Measurements from ENCODE around the gene DEDD2.
A peak's percentile ranks its signal among the peaks of the same experiment; 100 is the strongest.

Gene DEDD2

DNA sequence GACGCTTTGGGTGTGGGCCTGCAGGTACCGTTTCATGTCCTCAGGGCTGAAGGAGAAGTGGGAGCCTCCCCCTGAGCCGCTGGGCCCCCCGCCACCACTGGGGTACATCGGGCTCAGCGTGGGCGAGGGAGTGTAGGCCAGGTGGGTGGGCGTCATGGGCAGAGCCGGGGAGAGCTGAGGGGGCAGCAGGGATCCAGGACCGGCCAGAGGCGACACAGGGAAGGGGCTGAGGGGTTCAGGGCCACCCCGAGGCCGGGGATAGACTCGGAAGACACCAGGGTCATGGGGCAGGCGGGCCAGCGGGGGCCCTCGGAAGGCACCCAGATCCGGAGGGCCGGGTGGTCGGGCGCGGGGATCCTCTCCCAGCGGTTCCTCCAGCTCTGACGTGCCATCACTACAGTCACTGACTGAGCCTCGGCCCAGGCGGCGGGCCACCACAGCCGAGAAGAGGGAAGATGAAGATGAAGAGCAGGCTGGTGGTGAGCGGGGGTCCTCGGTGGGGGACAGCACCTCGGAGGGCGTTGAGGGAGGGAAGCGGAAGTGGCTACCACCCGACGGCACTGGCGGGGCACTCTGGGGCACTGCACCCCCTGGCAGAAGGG is 31.8 kb upstream of the DEDD2 start:
- H3K4me2 ChIP-seq = no peak overlapping the region
- peaks cover 52% of the 10 kb centered on the region for H4K20me1 ChIP-seq
- no peak for TF ChIP-seq Cebpa-rat (IDR thresholded peaks at IDR 0.05)
- peaks cover 32% of the 10 kb centered on the region for H3K36me3 ChIP-seq
- H3K27ac ChIP-seq = no peak overlapping the region
- no peak overlapping the region for H3K9ac ChIP-seq
- no peaks in the 10 kb centered on the region for H3K27me3 ChIP-seq
- H3K4me1 ChIP-seq = peaks cover 59% of the 10 kb centered on the region
- H3K9me3 ChIP-seq = no peaks in the 10 kb centered on the region
- H3K4me3 ChIP-seq = no peak overlapping the region

DNA sequence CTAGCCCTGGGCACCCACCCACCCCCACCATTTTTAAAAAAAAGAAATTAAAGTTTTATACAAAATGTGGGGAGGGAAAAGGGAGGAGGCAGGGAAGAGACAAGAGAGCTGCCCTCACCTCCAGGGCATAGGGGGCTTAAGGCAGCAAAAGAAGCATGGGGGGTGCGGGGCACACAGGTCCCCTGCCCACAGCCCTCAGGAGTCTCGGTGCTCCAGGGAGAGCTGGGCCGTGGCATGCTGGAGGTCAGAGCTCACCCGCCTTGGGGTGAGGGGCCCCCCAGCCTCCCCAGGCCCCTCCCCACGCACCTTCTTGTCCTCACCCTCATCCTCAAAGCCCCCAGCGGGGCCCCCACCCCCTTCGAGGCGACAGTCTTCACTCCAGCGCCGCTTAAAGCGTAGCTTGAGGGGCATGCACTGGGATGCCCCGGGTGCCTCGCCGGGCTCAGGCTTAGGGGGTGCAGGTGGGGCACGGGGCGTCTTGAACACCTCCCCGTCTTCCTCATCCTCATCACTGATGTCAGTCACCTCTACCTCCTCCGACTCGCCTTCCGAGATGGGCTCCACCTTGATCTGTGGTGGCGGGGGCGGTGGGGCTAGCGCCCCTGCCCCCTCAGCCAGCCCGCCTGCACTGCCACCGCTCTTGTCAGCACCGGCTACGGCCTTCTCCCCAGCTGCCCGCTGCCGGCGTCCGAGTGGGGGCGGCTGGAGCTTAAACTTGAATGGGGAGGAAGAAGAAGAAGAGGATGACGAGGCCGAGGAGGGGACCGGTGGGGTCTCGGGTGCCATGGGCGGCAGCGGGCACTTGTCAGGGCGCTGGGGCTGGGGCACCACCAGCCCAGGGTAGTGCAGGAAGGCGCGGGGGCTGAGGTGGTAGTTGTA is 31.0 kb upstream of the DEDD2 start:
- Histone ChIP-seq H3K9me3 (no peaks in the 10 kb centered on the region), H4K20me1 (peaks cover 52% of the 10 kb centered on the region), H3K27ac (no peak overlapping the region), H3K27me3 (no peaks in the 10 kb centered on the region), H3K4me3 (no peak overlapping the region), H3K36me3 (peaks cover 32% of the 10 kb centered on the region), H3K4me1 (peaks cover 66% of the 10 kb centered on the region), H3K4me2 (no peak overlapping the region), H3K9ac (no peak overlapping the region)
- TF ChIP-seq Cebpa-rat (IDR thresholded peaks at IDR 0.05) = no peak

DNA sequence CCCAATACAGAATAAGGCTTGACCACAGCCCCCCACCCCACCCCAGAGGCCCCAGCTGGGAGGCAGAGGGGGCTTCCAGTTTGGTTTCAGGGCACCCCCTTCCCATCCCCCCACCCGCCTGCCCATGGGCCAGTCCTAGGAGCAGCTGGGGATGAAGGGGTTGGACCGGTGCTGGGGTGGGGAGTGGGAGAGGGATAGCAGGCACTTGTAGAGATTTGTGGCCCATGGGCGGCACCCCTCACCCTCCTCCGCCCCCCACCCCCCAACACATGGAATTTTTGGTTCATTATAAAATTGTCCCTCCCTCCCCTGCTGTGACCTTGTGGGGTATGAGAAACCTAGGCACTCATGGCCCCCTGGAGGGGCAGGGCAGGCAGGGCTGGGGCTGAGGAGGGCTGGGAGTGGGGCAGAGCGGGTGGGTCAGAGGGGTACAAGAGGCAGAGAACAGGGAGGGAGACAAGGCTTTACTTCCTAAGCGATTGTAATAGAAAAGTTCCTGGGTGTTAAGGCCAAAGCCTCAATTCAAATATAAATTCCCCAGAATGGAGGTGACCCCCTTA is 30.2 kb upstream of the DEDD2 start:
- no peak overlapping the region for H3K4me3 ChIP-seq
- peaks cover 32% of the 10 kb centered on the region for H3K36me3 ChIP-seq
- no peak overlapping the region for H3K27ac ChIP-seq
- no peak overlapping the region for H3K4me2 ChIP-seq
- peaks cover 47% of the 10 kb centered on the region for H4K20me1 ChIP-seq
- peaks cover 64% of the 10 kb centered on the region for H3K4me1 ChIP-seq
- no peak overlapping the region for H3K9ac ChIP-seq
- H3K9me3 ChIP-seq = no peaks in the 10 kb centered on the region
- no peaks in the 10 kb centered on the region for H3K27me3 ChIP-seq
- no peak for TF ChIP-seq Cebpa-rat (IDR thresholded peaks at IDR 0.05)

DNA sequence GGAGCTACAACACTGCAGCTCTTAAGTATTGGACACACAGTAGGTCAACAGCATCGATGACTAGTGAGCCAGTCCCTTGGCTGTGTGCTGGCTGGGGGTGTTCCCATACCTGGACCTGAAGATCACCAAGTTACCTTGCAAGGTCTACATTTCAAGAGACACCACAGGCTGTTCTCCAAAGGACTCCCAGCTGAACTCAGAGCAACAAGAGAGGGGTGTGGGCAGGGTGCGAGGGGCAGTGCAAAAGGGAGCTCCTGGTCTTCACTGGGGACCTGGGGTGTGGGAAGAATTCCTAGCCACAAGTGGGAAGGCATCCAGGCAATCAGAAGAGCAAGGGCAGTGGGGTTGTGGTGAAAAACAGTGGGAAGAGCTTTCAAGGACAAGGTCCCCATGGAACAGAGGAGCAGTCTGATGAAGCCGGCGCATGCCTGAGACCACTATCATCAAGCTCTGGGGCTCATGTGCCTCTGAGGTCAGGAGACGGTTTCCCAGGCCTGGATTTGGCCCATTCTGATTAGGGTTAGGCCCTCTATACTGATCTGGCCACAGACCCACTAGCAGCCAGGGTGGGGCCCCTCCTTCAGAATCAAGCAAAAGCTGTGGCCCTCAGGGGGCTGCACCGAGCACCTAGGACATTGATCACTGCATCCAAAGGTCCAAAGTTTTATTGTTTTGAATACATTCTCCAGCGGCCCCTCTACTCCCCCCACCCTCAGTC is 29.6 kb upstream of the DEDD2 start:
- Histone ChIP-seq H3K4me2 (peak overlapping the region; percentile 96), H3K4me3 (no peak overlapping the region), H3K27me3 (no peaks in the 10 kb centered on the region), H4K20me1 (peaks cover 43% of the 10 kb centered on the region), H3K4me1 (peaks cover 58% of the 10 kb centered on the region), H3K9ac (0 out of 2 replicates have a peak overlapping the region, but pooled peaks have one; percentile 6), H3K36me3 (peaks cover 32% of the 10 kb centered on the region), H3K9me3 (no peaks in the 10 kb centered on the region), H3K27ac (peak overlapping the region; percentile 8; the same call in 1 of the 2 replicates)
- TF ChIP-seq Cebpa-rat (IDR thresholded peaks at IDR 0.05) = no peak

DNA sequence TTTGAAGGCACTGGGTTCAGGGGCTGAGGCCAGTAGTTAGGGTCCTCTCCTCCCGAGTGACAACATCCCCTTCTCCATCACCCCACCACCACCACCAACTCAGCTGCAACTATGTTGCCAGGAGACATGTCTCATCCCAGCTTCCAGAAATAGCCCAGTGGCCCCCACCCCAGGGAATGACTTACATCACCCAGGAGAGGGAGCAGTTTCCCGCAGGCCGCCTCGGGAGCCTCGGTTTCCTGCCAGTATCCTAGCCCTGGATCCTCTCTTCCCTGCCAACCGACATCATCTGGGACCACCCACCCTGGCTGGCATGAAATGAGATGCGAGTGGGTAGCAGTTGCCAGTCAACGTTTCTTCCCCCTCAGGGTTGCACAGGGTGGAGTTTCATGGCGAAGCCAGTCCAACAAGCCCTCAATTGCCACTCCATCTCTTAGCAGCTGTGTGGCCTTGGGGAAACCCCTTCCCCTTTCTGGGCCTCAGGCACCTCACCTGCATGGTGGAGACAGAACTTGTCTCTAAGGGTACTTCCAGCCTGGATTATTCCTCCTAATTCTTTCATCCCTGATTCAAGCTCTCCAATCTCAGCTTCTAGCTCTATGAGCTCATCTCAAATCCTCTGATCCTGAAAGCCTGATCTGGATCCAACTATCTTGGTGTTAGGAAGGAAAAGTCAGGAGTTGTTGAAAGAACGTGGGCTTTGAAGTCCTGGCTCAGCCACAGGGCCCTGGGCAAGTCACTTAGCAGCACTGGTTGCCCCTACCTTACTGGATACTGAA is 28.9 kb upstream of the DEDD2 start:
- Histone ChIP-seq H3K4me2 (peak overlapping the region; percentile 96), H3K36me3 (peaks cover 32% of the 10 kb centered on the region), H3K27me3 (no peaks in the 10 kb centered on the region), H3K9me3 (no peaks in the 10 kb centered on the region), H3K4me3 (no peak overlapping the region), H3K4me1 (peaks cover 55% of the 10 kb centered on the region), H3K9ac (no peak overlapping the region), H4K20me1 (peaks cover 41% of the 10 kb centered on the region), H3K27ac (peak overlapping the region; percentile 33; the same call in 1 of the 2 replicates)
- no peak for TF ChIP-seq Cebpa-rat (IDR thresholded peaks at IDR 0.05)

DNA sequence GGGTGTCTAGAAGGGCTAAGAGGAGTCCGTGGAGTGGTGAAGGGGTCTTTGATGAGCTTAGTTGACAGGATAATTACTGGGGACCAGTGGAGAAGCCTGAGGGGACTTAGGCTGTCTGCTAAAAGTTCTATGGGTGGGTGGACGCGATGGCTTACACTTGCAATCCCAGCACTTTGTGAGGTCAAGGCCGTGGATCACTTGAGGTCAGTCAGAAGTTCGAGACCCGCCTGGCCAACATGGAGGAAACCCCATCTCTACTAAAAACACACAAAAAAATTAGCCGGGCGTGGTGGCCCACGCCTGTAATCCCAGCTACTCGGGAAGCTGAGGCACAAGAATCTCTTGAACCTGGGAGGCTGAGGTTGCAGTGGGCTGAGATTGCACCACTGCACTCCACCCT is 27.8 kb upstream of the DEDD2 start:
- H3K4me2 ChIP-seq = peak overlapping the region; percentile 96
- no peak overlapping the region for H3K4me3 ChIP-seq
- H3K4me1 ChIP-seq = peaks cover 55% of the 10 kb centered on the region
- no peaks in the 10 kb centered on the region for H3K27me3 ChIP-seq
- no peaks in the 10 kb centered on the region for H3K9me3 ChIP-seq
- peaks cover 34% of the 10 kb centered on the region for H3K36me3 ChIP-seq
- peaks cover 44% of the 10 kb centered on the region for H4K20me1 ChIP-seq
- H3K9ac ChIP-seq = peak overlapping the region; percentile 59; the same call in 1 of the 2 replicates
- H3K27ac ChIP-seq = peak overlapping the region; percentile 62
- TF ChIP-seq Cebpa-rat (IDR thresholded peaks at IDR 0.05) = no peak

DNA sequence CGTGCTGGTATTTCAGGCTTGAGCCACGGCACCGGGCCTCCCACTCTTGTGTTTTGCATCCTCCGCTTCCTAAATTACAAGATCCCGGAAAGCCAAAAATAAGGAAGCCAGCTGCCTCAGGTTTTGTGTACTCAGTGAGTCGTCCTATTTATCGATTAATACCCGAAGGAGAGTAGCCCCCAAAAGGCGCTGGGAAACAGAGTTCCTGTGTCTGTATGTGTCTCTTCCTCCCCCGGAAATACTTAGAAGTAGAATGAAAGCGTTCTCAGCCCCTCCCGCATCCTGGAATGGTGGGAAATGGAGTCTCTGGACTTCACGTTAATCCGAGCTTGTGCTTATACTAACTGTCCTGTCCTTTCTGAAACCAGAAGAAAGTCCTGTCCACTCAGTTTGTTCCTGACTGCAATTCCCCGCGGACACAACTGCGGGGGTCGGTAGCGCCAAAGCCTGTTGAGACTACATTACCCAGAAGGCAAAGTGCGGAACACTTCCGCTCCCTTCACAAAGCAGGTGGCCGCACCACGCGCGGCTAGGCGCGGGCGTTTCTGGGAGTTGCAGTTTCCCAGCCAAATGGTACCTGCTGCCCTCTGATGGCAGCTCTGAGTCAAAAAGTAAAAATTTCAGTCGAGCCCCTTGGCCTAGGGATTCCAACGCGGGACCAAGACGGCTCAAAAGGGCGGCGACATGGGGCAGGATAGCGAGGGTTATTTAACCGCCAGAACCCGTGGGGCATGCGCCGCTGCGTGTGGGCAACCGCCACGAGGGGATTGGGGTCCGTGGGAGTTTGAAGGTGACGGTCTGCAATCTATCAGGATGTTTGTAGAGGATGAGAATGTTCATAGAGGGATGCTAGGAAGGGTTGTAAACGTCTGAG is 27.1 kb upstream of the DEDD2 start:
- H3K9me3 ChIP-seq = no peaks in the 10 kb centered on the region
- no peak for TF ChIP-seq Cebpa-rat (IDR thresholded peaks at IDR 0.05)

More for the DNA sequence above, 27.1 kb upstream of the DEDD2 start:
- H3K27ac ChIP-seq = peak overlapping the region; percentile 94
- peaks cover 56% of the 10 kb centered on the region for H3K4me1 ChIP-seq
- H3K4me3 ChIP-seq = peak overlapping the region; percentile 96
- peaks cover 34% of the 10 kb centered on the region for H3K36me3 ChIP-seq
- peak overlapping the region; percentile 96 for H3K4me2 ChIP-seq
- no peaks in the 10 kb centered on the region for H3K27me3 ChIP-seq
- H4K20me1 ChIP-seq = peaks cover 44% of the 10 kb centered on the region
- peak overlapping the region; percentile 99 for H3K9ac ChIP-seq
